K562 (cell line): Measurements from ENCODE around the gene NACAD.

ENCODE experiments used
- ARHGAP35 ChIP-seq: fragments of 450-650 bp; IDR thresholded peaks from 2 replicates; pipeline ENCODE4 v1.6.1; 2018; ENCODE audit not compliant: partially characterized antibody
- EP300 ChIP-seq: IDR thresholded peaks from 2 replicates; pipeline ENCODE4 v1.6.1; 2012; ENCODE audit warnings: low read length, improper control_type of control experiment
- KLF13 ChIP-seq: fragments of 450-650 bp; IDR thresholded peaks from 2 replicates; pipeline ENCODE4 v1.6.1; 2016; ENCODE audit warnings: missing genetic modification characterization, low read depth, mild to moderate bottlenecking, missing compliant biosample characterization, moderate library complexity, borderline replicate concordance

DNA sequence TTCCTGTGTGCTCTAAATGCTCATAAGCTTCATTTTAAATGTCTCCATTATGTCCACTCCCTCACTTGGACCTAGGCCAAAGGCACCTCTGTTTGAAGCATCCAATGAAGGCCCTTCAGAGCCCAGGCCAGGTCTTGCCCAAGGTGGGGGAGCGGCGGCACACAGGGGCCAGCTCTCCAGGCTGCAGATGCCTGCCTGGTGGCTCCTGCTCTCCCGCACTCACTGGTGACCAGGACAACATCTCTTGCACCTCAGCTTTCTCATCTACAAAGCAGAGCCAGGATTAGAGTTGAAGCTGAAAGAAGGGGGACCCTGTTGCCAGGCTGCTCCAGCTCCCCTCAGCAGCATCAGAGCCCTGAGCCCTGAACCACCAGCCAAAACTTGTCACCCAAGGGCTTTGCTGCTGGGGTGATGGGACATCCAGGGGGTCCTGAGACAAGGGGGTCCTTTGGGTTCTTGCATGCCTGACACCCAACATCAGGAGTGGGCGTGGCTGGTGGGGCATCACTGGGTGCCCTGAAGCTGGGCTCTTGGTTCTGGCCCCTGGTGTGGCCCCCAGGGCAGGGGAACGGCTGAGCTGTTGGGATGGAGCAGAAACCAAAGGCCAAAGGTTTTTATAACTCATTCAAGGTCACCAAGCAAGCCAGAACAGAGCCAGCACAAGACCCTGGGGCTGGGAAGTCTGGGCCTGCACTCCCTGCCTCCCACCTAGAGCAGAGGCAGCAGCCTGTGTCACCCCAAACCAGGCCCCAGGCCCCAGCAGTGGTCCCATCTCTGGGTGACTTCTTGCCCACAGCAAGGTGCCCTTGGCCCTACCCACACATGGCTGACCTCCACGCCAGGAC is 1.2 kb downstream of the NACAD start:
- TF ChIP-seq ARHGAP35 = no peak
- no peak for TF ChIP-seq KLF13
- TF ChIP-seq EP300 = no peak
